ENCODE data around the gene ISYNA1. TPM values are rescaled to one million over a fixed set of nuclear protein-coding genes. Genes with fewer than 3 reads are reported as not detected.

ISYNA1 gene
- total RNA-seq, 1 experiment from 2014 or later, result 129 TPM

DNA sequence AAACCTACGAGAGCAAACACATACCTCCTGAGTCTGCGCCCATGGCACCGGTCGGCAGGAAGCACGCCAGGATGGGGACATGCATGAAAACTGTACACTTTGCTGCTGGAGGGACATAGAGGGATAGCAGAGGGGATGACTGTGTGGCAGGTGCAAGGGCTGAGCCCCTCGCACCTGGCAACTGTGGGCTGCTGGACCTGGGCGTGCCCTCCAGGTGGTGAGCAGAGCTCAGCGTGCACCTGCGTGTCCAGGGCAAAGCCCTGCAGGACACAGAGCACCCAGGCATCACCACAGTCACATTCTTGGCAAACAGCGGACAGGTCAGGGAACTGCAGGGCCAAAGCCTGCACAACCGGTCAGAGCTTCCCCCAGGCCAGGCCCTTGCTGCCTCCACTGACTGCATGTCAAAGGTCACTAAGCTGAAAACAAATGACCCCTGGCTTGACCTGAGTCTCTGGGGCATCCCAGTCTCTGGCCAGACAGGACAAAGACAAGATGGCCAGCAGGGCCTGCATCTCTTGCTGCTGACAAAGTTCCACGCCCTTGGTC lies 9.0 kb upstream of the ISYNA1 start:
- Histone ChIP-seq H3K4me2 (peak overlapping the region; percentile 35), H3F3A (ENCODE audit: insufficient read depth, low read depth) (peaks cover 25% of the 10 kb centered on the region), H3K4me3 (no peak overlapping the region), H3K4me1 (replicated peaks; ENCODE audit: insufficient read depth) (peaks cover 30% of the 10 kb centered on the region), H2AFZ (no peak overlapping the region), H3K27ac (no peak overlapping the region), H3K9me2 (ENCODE audit: insufficient read depth) (no peaks in the 10 kb centered on the region), H3K27me3 (ENCODE audit: insufficient read depth, low read depth) (no peaks in the 10 kb centered on the region), H4K20me1 (ENCODE audit: insufficient read depth) (peaks cover 29% of the 10 kb centered on the region), H3K79me2 (ENCODE audit: low read depth) (no peaks in the 10 kb centered on the region), H3K36me3 (ENCODE audit: low read depth) (peaks cover 7% of the 10 kb centered on the region; the same call in 1 of the 2 replicates), H3K9me3 (ENCODE audit: insufficient read depth, low read depth) (no peaks in the 10 kb centered on the region)
- no TSS peak for BruUV-seq (replicated peaks)
- POLR2A ChIA-PET (ENCODE audit: unreplicated experiment), result interaction anchor here (0.6 kb wide), 1 partner anchor 13 kb away, joined by 4 read pairs; no protein-coding TSS in a partner anchor
- intact Hi-C loops (cut with micrococcal nuclease; ENCODE audit: unreplicated experiment), result no loop called here
- DNase-seq, result peak; percentile 50 to 82
- TF ChIP-seq CTCF (conservative IDR thresholded peaks at IDR 0.05) (no peak; the same call in 1 of the 2 replicates), EZH2 (IDR thresholded peaks at IDR 0.05; ENCODE audit: low read depth) (no peak)
- CTCF ChIA-PET, result interaction anchor here (0.5 kb wide), 1 partner anchor 35 kb away, joined by 3 read pairs; no protein-coding TSS in a partner anchor

GRCh38 chr19:18446145-18446810 lies 8.3 kb upstream of the ISYNA1 start:
- no peaks in the 10 kb centered on the region for H3K27me3 ChIP-seq (ENCODE audit: insufficient read depth, low read depth)
- H4K20me1 ChIP-seq (ENCODE audit: insufficient read depth), result peaks cover 23% of the 10 kb centered on the region
- peaks cover 7% of the 10 kb centered on the region; the same call in 1 of the 2 replicates for H3K36me3 ChIP-seq (ENCODE audit: low read depth)
- ChIA-PET CTCF (interaction anchor here (0.5 kb wide), 1 partner anchor 36 kb away, joined by 3 read pairs; no protein-coding TSS in a partner anchor), POLR2A (ENCODE audit: unreplicated experiment) (no interaction called here)
- intact Hi-C loops (cut with micrococcal nuclease; ENCODE audit: unreplicated experiment), result no loop called here
- H2AFZ ChIP-seq, result no peak overlapping the region
- no peaks in the 10 kb centered on the region for H3K9me2 ChIP-seq (ENCODE audit: insufficient read depth)
- no peaks in the 10 kb centered on the region for H3K9me3 ChIP-seq (ENCODE audit: insufficient read depth, low read depth)
- DNase-seq, result no peak
- peaks cover 30% of the 10 kb centered on the region for H3K4me1 ChIP-seq (replicated peaks; ENCODE audit: insufficient read depth)
- BruUV-seq (replicated peaks), result no TSS peak
- H3F3A ChIP-seq (ENCODE audit: insufficient read depth, low read depth), result peaks cover 31% of the 10 kb centered on the region
- H3K27ac ChIP-seq, result no peak overlapping the region
- peak overlapping the region; percentile 35 for H3K4me2 ChIP-seq
- no peaks in the 10 kb centered on the region for H3K79me2 ChIP-seq (ENCODE audit: low read depth)
- TF ChIP-seq EZH2 (IDR thresholded peaks at IDR 0.05; ENCODE audit: low read depth) (no peak), CTCF (conservative IDR thresholded peaks at IDR 0.05) (no peak)
- H3K4me3 ChIP-seq, result no peak overlapping the region

DNA sequence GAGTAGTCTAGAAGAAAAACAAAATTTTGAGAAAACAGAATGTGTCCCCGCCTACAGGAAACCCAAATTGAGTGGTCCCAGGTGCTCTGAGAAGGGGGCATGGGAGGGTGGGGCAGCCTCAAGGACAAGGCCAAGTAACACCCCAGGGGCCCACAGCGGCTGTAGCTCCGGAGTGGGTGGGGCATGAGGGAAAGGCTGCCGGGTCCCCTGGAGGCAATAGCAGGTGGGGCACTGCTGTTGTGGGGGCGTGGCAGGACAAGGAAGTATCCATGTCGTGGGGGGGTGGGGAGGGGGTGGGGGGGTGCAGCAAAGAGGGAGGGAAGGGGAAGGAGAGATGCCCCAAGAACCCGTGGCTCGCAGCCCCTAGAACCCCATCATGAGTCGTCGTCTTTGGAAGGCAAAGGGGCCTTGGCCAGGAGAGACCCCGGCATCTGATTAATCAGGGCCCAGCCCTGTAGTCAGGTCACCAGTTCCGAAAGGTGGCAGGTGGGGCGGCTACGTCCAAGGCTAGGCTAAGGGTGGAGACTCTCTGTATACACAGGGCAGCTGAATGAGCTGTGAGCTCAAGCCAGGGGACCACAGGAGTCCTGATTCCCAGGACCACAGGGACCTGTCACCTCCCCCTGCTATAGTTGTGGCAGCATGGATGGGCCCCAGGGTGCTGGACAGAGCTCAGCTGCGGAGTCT lies 7.5 kb upstream of the ISYNA1 start:
- intact Hi-C loops (cut with micrococcal nuclease; ENCODE audit: unreplicated experiment), result no loop called here
- no peak for TF ChIP-seq CTCF (conservative IDR thresholded peaks at IDR 0.05)
- no peak for TF ChIP-seq EZH2 (IDR thresholded peaks at IDR 0.05; ENCODE audit: low read depth)
- Histone ChIP-seq H3K4me3 (no peak overlapping the region), H3F3A (ENCODE audit: insufficient read depth, low read depth) (peaks cover 40% of the 10 kb centered on the region), H3K27ac (no peak overlapping the region), H3K9me3 (ENCODE audit: insufficient read depth, low read depth) (no peaks in the 10 kb centered on the region), H4K20me1 (ENCODE audit: insufficient read depth) (peaks cover 17% of the 10 kb centered on the region), H3K36me3 (ENCODE audit: low read depth) (no peaks in the 10 kb centered on the region), H3K27me3 (ENCODE audit: insufficient read depth, low read depth) (no peaks in the 10 kb centered on the region), H3K4me1 (replicated peaks; ENCODE audit: insufficient read depth) (peaks cover 30% of the 10 kb centered on the region), H2AFZ (no peak overlapping the region), H3K4me2 (no peak overlapping the region), H3K79me2 (ENCODE audit: low read depth) (no peaks in the 10 kb centered on the region), H3K9me2 (ENCODE audit: insufficient read depth) (no peaks in the 10 kb centered on the region)
- BruUV-seq (replicated peaks), result no TSS peak
- ChIA-PET POLR2A (ENCODE audit: unreplicated experiment) (no interaction called here), CTCF (interaction anchor here (0.7 kb wide), 1 partner anchor 406 kb away, joined by 5 read pairs; no protein-coding TSS in a partner anchor)
- no peak for DNase-seq
